Tibial nerve (tissue), 4 donors: ENCODE data around the gene TMEM185B.

Source experiments
- EP300 ChIP-seq, 2 donors: sonication (generic); formaldehyde crosslinking; IDR thresholded peaks; one replicate each; pipeline ENCODE4 v1.6.1; 2017; ENCODE audit warnings: antibody characterized with exemption in 2 of 2, mild to moderate bottlenecking in 1 of 2
- POLR2A ChIP-seq, 2 donors: fragments of 450-650 bp; IDR thresholded peaks; one replicate each; pipeline ENCODE4 v1.6.1; 2017; ENCODE audit warnings: antibody characterized with exemption in 2 of 2, mild to moderate bottlenecking in 2 of 2, moderate library complexity in 2 of 2
- TF ChIP-seq, protein P1 (sequence below), 5 experiments: fragments of 200-600 bp in 3 of 5; fragments of 450-650 bp in 2 of 5; sonication (generic) in 3 of 5; IDR thresholded peaks; one replicate each; pipeline ENCODE4 v1.5.1; 2016 to 2019; ENCODE audit warnings: antibody characterized with exemption in 5 of 5, mild to moderate bottlenecking in 3 of 5, moderate library complexity in 2 of 5

DNA sequence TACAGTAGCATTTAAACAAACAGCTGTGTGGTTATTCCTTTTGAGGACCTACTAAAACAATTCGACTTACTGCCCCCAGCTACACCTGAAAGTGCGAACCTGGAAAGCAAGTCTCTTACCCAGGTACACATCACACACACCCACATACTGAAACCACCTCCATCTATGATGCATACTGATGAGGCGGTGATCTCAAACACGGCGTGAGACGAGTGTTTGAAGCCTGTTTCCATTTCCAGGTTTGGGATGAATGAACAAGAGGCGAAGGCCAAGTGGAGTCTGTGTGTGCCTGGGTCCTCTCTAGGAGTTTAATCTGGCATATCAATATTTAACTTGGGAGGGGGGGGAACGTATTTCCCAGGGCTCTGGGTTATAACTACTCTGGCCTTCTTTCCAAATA lies 1.6 kb downstream of the TMEM185B start:
- TF ChIP-seq, protein P1, sequence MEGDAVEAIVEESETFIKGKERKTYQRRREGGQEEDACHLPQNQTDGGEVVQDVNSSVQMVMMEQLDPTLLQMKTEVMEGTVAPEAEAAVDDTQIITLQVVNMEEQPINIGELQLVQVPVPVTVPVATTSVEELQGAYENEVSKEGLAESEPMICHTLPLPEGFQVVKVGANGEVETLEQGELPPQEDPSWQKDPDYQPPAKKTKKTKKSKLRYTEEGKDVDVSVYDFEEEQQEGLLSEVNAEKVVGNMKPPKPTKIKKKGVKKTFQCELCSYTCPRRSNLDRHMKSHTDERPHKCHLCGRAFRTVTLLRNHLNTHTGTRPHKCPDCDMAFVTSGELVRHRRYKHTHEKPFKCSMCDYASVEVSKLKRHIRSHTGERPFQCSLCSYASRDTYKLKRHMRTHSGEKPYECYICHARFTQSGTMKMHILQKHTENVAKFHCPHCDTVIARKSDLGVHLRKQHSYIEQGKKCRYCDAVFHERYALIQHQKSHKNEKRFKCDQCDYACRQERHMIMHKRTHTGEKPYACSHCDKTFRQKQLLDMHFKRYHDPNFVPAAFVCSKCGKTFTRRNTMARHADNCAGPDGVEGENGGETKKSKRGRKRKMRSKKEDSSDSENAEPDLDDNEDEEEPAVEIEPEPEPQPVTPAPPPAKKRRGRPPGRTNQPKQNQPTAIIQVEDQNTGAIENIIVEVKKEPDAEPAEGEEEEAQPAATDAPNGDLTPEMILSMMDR (IDR thresholded peaks at IDR 0.05): no peak
- TF ChIP-seq POLR2A (IDR thresholded peaks at IDR 0.05): no peak
- TF ChIP-seq EP300 (IDR thresholded peaks at IDR 0.05): no peak
